Mesothelial cell of epicardium (in vitro differentiated cells): Measurements from ENCODE around the gene COL4A2. TPM values are rescaled to one million over a fixed set of nuclear protein-coding genes. Genes with fewer than 3 reads are reported as not detected.

ENCODE experiments used
- DNase-seq, 2 experiments: peaks; one replicate each; pipeline ENCODE4 v3.0.0; 2021; ENCODE audit warnings: low spot score in 2 of 2; ENCODE audit not compliant: unreplicated experiment in 2 of 2
- H3K27ac Mint-ChIP-seq: 2 replicates; pipeline ENCODE4 v1.8.0; 2021; ENCODE audit warnings: mixed read lengths
- H3K27me3 Mint-ChIP-seq: 2 replicates; pipeline ENCODE4 v1.8.0; 2021; ENCODE audit warnings: low read depth, mixed read lengths
- H3K36me3 Mint-ChIP-seq: 2 replicates; pipeline ENCODE4 v1.8.0; 2021; ENCODE audit warnings: mixed read lengths
- H3K4me1 Mint-ChIP-seq: 2 replicates; pipeline ENCODE4 v1.8.0; 2021; ENCODE audit warnings: mixed read lengths
- H3K4me3 Mint-ChIP-seq: 2 replicates; pipeline ENCODE4 v1.8.0; 2021; ENCODE audit warnings: mild to moderate bottlenecking, moderate library complexity, mixed read lengths
- H3K9me3 Mint-ChIP-seq: 2 replicates; pipeline ENCODE4 v1.8.0; 2021; ENCODE audit warnings: mixed read lengths
- CTCF ChIP-seq: fragments of 200-600 bp; sonication (generic); IDR thresholded peaks from one replicate; pipeline ENCODE4 v1.5.0; 2021; ENCODE audit warnings: antibody characterized with exemption; ENCODE audit not compliant: unreplicated experiment
- total RNA-seq: library from RNA; stranded (reverse); gene quantifications from 3 replicates; pipeline ENCODE4 v1.2.1, GENCODE V29; 2021

The COL4A2 gene
- total RNA-seq, 1 donor from 2014 or later: 469 TPM

GRCh38 chr13:110277357-110277975 is 29.6 kb upstream of the COL4A2 start:
- Mint-ChIP-seq H3K27ac (no peak overlapping the region), H3K9me3 (no peaks in the 10 kb centered on the region), H3K36me3 (no peaks in the 10 kb centered on the region), H3K4me1 (peaks cover 16% of the 10 kb centered on the region), H3K27me3 (no peaks in the 10 kb centered on the region), H3K4me3 (no peak overlapping the region)
- no peak for TF ChIP-seq CTCF
- DNase-seq: no peak

- DNase-seq: no peak
- Mint-ChIP-seq H3K4me1 (peaks cover 16% of the 10 kb centered on the region), H3K4me3 (no peak overlapping the region), H3K27ac (no peak overlapping the region), H3K27me3 (no peaks in the 10 kb centered on the region), H3K9me3 (no peaks in the 10 kb centered on the region), H3K36me3 (no peaks in the 10 kb centered on the region)
- TF ChIP-seq CTCF: no peak
Observed at GRCh38 chr13:110278859-110279258, 28.2 kb upstream of the COL4A2 start.

GRCh38 chr13:110279684-110280083 is 27.4 kb upstream of the COL4A2 start:
- no peak overlapping the region for H3K4me3 Mint-ChIP-seq
- H3K4me1 Mint-ChIP-seq: peaks cover 16% of the 10 kb centered on the region
- no peak overlapping the region for H3K27ac Mint-ChIP-seq

GRCh38 chr13:110280231-110280813 is 26.8 kb upstream of the COL4A2 start:
- Mint-ChIP-seq H3K4me1 (peaks cover 16% of the 10 kb centered on the region), H3K9me3 (no peaks in the 10 kb centered on the region), H3K27ac (no peak overlapping the region), H3K4me3 (no peak overlapping the region), H3K27me3 (no peaks in the 10 kb centered on the region), H3K36me3 (no peaks in the 10 kb centered on the region)
- DNase-seq: no peak
- TF ChIP-seq CTCF: no peak

More at GRCh38 chr13:110279684-110280083, 27.4 kb upstream of the COL4A2 start:
- Mint-ChIP-seq H3K9me3 (no peaks in the 10 kb centered on the region), H3K27me3 (no peaks in the 10 kb centered on the region), H3K36me3 (no peaks in the 10 kb centered on the region)
- no peak for TF ChIP-seq CTCF
- DNase-seq: no peak

- no peaks in the 10 kb centered on the region for H3K36me3 Mint-ChIP-seq
- H3K27me3 Mint-ChIP-seq: no peaks in the 10 kb centered on the region
- peaks cover 11% of the 10 kb centered on the region for H3K4me1 Mint-ChIP-seq
- H3K4me3 Mint-ChIP-seq: no peak overlapping the region
- DNase-seq: no peak
- H3K27ac Mint-ChIP-seq: no peak overlapping the region
- TF ChIP-seq CTCF: no peak
- H3K9me3 Mint-ChIP-seq: no peaks in the 10 kb centered on the region
Observed at GRCh38 chr13:110280985-110281688, 25.9 kb upstream of the COL4A2 start.
